Hematopoietic multipotent progenitor cell treated with erythropoietin and hydrocortisone succinate and interleukin-3 and kit ligand, for 8 days (in vitro differentiated cells): Measurements from ENCODE around the gene CDK6.
A peak's percentile ranks its signal among the peaks of the same experiment; 100 is the strongest.

Source experiments
- DNase-seq: peaks from one replicate; pipeline ENCODE4 v3.0.0-alpha.2; 2015

Gene CDK6

GRCh38 chr7:92836489-92836999 is at the start of gene CDK6:
Gene CDK6 (minus strand): TSS chr7:92836573. CDS start chr7:92833323, 3,250 bp downstream.
- peak; percentile 77 for DNase-seq

GRCh38 chr7:92886039-92886438 is 49.7 kb upstream of the CDK6 start:
- peak; percentile 68 for DNase-seq

GRCh38 chr7:92884218-92884617 is 47.8 kb upstream of the CDK6 start:
- no peak for DNase-seq

- DNase-seq, result no peak
Observed at GRCh38 chr7:92882760-92883159, 46.4 kb upstream of the CDK6 start.

GRCh38 chr7:92881091-92881485 is 44.7 kb upstream of the CDK6 start:
- DNase-seq, result no peak

- peak; percentile 61 for DNase-seq
Observed at GRCh38 chr7:92880212-92881090, 44.1 kb upstream of the CDK6 start.

GRCh38 chr7:92877367-92877766 is 41.0 kb upstream of the CDK6 start:
- no peak for DNase-seq

- no peak for DNase-seq
Observed at GRCh38 chr7:92876836-92877235, 40.5 kb upstream of the CDK6 start.

GRCh38 chr7:92875719-92876118 is 39.3 kb upstream of the CDK6 start:
- DNase-seq, result no peak

GRCh38 chr7:92875173-92875572 is 38.8 kb upstream of the CDK6 start:
- DNase-seq, result no peak

GRCh38 chr7:92874567-92874966 is 38.2 kb upstream of the CDK6 start:
- DNase-seq, result peak; percentile 7

GRCh38 chr7:92873776-92874175 is 37.4 kb upstream of the CDK6 start:
- DNase-seq, result no peak

- no peak for DNase-seq
Observed at GRCh38 chr7:92872701-92873100, 36.3 kb upstream of the CDK6 start.

GRCh38 chr7:92868683-92869293 is 32.4 kb upstream of the CDK6 start:
- no peak for DNase-seq

GRCh38 chr7:92864169-92864568 is 27.8 kb upstream of the CDK6 start:
- DNase-seq, result peak; percentile 56

GRCh38 chr7:92856436-92856835 is 20.1 kb upstream of the CDK6 start:
- DNase-seq, result no peak

- DNase-seq, result no peak
Observed at GRCh38 chr7:92854501-92855238, 18.3 kb upstream of the CDK6 start.

GRCh38 chr7:92851732-92852131 is 15.4 kb upstream of the CDK6 start:
- no peak for DNase-seq

- no peak for DNase-seq
Observed at GRCh38 chr7:92850516-92850915, 14.1 kb upstream of the CDK6 start.

GRCh38 chr7:92849322-92849721 is 12.9 kb upstream of the CDK6 start:
- peak; percentile 53 for DNase-seq

GRCh38 chr7:92848851-92849250 is 12.5 kb upstream of the CDK6 start:
- DNase-seq, result no peak

GRCh38 chr7:92848441-92848840 is 12.1 kb upstream of the CDK6 start:
- DNase-seq, result no peak

GRCh38 chr7:92847305-92847704 is 10.9 kb upstream of the CDK6 start:
- no peak for DNase-seq

GRCh38 chr7:92845736-92846135 is 9.4 kb upstream of the CDK6 start:
- DNase-seq, result no peak
